Anterior cingulate cortex (tissue), 58 donors: ENCODE results near the gene LY6G6F.

Experiments used
- DNase-seq, 58 donors: peaks; one replicate each; lab custom pipeline; 2025; lab: John Stamatoyannopoulos, UW

Gene LY6G6F

GRCh38 chr6:31736021-31736767 lies 29.5 kb downstream of the LY6G6F start, which contains the start of gene CLIC1:
CLIC1 (minus strand) TSS chr6:31736530; CDS start chr6:31736300, 230 bp downstream.
- DNase-seq, result peak in 4 of 58 donors; percentile 6 to 69 (median 18)

- no peak for DNase-seq
Measured at GRCh38 chr6:31736768-31737314, 30.2 kb downstream of the LY6G6F start.

GRCh38 chr6:31737315-31737990 lies 30.8 kb downstream of the LY6G6F start:
- no peak for DNase-seq

GRCh38 chr6:31737991-31738979 lies 31.6 kb downstream of the LY6G6F start:
- DNase-seq, result peak in 10 of 58 donors; percentile 6 to 53 (median 18)

GRCh38 chr6:31739639-31740396 lies 33.2 kb downstream of the LY6G6F start, which contains the start of gene MSH5:
MSH5 (plus strand) TSS chr6:31740005; CDS start chr6:31740467, 462 bp downstream.
- peak; percentile 71 to 98 (median 96) for DNase-seq

- DNase-seq, result peak in 1 of 58 donors; percentile 34
Measured at GRCh38 chr6:31740397-31741223, 33.9 kb downstream of the LY6G6F start.

- no peak for DNase-seq
Measured at GRCh38 chr6:31741815-31742214, 35.1 kb downstream of the LY6G6F start.

GRCh38 chr6:31742894-31743293 lies 36.2 kb downstream of the LY6G6F start:
- DNase-seq, result no peak

- DNase-seq, result no peak
Measured at GRCh38 chr6:31744422-31744821, 37.8 kb downstream of the LY6G6F start.

- no peak for DNase-seq
Measured at GRCh38 chr6:31749301-31750036, 42.8 kb downstream of the LY6G6F start.

GRCh38 chr6:31750411-31751022 lies 43.9 kb downstream of the LY6G6F start:
- DNase-seq, result no peak

GRCh38 chr6:31752739-31753319 lies 46.2 kb downstream of the LY6G6F start:
- no peak for DNase-seq

- no peak for DNase-seq
Measured at GRCh38 chr6:31758281-31758680, 51.6 kb downstream of the LY6G6F start.
